GM21825 (cell line): ENCODE results near the gene AAK1.
"Not testable (repeated sequence)": the region's sequence is repeated elsewhere in the genome, so short reads cannot be mapped to it uniquely, and the experiment has no call there.

Experiments
- ATAC-seq: cut with Tn5 transposase; IDR thresholded peaks from one replicate; pipeline ENCODE4 v1.9.1; 2021; ENCODE audit warnings: mild to moderate bottlenecking, moderate library complexity; ENCODE audit not compliant: unreplicated experiment

The AAK1 gene

GRCh38 chr2:69628325-69629021 is 15.1 kb downstream of the AAK1 start:
- ATAC-seq = no peak

GRCh38 chr2:69625078-69625795 is 18.3 kb downstream of the AAK1 start:
- no peak for ATAC-seq

GRCh38 chr2:69624611-69625010 is 18.9 kb downstream of the AAK1 start:
- no peak for ATAC-seq

- no peak for ATAC-seq
These were observed 19.4 kb downstream of the AAK1 start for GRCh38 chr2:69624131-69624530.

- ATAC-seq = no peak
These were observed 20.3 kb downstream of the AAK1 start for GRCh38 chr2:69623236-69623635.

- not testable (repeated sequence) for ATAC-seq
These were observed 20.7 kb downstream of the AAK1 start for GRCh38 chr2:69622805-69623204.

GRCh38 chr2:69622017-69622540 is 21.5 kb downstream of the AAK1 start:
- ATAC-seq = not testable (repeated sequence)

GRCh38 chr2:69621440-69621839 is 22.1 kb downstream of the AAK1 start:
- ATAC-seq = no peak

- no peak for ATAC-seq
These were observed 22.7 kb downstream of the AAK1 start for GRCh38 chr2:69620870-69621269.

- no peak for ATAC-seq
These were observed 23.8 kb downstream of the AAK1 start for GRCh38 chr2:69619725-69620124.

- ATAC-seq = no peak
These were observed 25.2 kb downstream of the AAK1 start for GRCh38 chr2:69618362-69618761.

GRCh38 chr2:69617744-69618143 is 25.8 kb downstream of the AAK1 start:
- ATAC-seq = no peak

- ATAC-seq = peak; percentile 47
These were observed 26.8 kb downstream of the AAK1 start for GRCh38 chr2:69616755-69617154.

GRCh38 chr2:69615969-69616368 is 27.6 kb downstream of the AAK1 start:
- ATAC-seq = no peak

- ATAC-seq = no peak
These were observed 28.4 kb downstream of the AAK1 start for GRCh38 chr2:69615078-69615625.

- no peak for ATAC-seq
These were observed 30.8 kb downstream of the AAK1 start for GRCh38 chr2:69612707-69613106.

- no peak for ATAC-seq
These were observed 31.3 kb downstream of the AAK1 start for GRCh38 chr2:69612200-69612599.

- no peak for ATAC-seq
These were observed 35.4 kb downstream of the AAK1 start for GRCh38 chr2:69608109-69608508.

GRCh38 chr2:69606771-69607170 is 36.8 kb downstream of the AAK1 start:
- ATAC-seq = not testable (repeated sequence)

- no peak for ATAC-seq
These were observed 38.3 kb downstream of the AAK1 start for GRCh38 chr2:69605284-69605683.

GRCh38 chr2:69604836-69605235 is 38.7 kb downstream of the AAK1 start:
- no peak for ATAC-seq
